ENCODE results near the gene COPRS.

- TF ChIP-seq CTCF (IDR thresholded peaks at IDR 0.05) (no peak), POLR2A (IDR thresholded peaks at IDR 0.05) (no peak)
Observed at GRCh38 chr17:31829649-31830048, 29.4 kb downstream of the COPRS start.

All from vagina (tissue), 2 donors.